GM23338 (cell line): Measurements from ENCODE around the gene NAP1L4. TPM values are rescaled to one million over a fixed set of nuclear protein-coding genes. Genes with fewer than 3 reads are reported as not detected.

ENCODE experiments used
- ATAC-seq: fragments of 200-7000 bp; cut with Tn5 transposase; 3 replicates; pipeline ENCODE4 v1.9.1; 2020
- DNase-seq: peaks from one replicate; pipeline ENCODE4 v3.0.0-alpha.2; 2015; ENCODE audit warnings: low spot score
- H2AFZ ChIP-seq: fragments of 200-600 bp; sonication (generic); 2 replicates; pipeline ENCODE4 v1.8.0; 2016; ENCODE audit warnings: antibody characterized with exemption, mild to moderate bottlenecking, moderate library complexity
- H3F3A ChIP-seq: fragments of 200-600 bp; sonication (generic); replicated peaks from 2 replicates; pipeline ENCODE4 v1.8.0; 2017; ENCODE audit warnings: antibody characterized with exemption, mixed run types, low read depth
- H3K27ac ChIP-seq: fragments of 200-600 bp; sonication (generic); 2 replicates; pipeline ENCODE4 v1.6.1; 2016; ENCODE audit warnings: low read depth
- H3K27me3 ChIP-seq: fragments of 200-600 bp; sonication (generic); 2 replicates; pipeline ENCODE4 v1.8.0; 2016; ENCODE audit warnings: mild to moderate bottlenecking, mixed run types, moderate library complexity; ENCODE audit not compliant: insufficient read depth
- H3K36me3 ChIP-seq: fragments of 200-600 bp; sonication (generic); 2 replicates; pipeline ENCODE4 v1.8.0; 2016; ENCODE audit warnings: mild to moderate bottlenecking; ENCODE audit not compliant: insufficient read depth
- H3K4me1 ChIP-seq: fragments of 200-600 bp; sonication (generic); 2 replicates; pipeline ENCODE4 v1.8.0; 2016; ENCODE audit warnings: mild to moderate bottlenecking, moderate library complexity; ENCODE audit not compliant: insufficient read depth
- H3K4me2 ChIP-seq: fragments of 200-600 bp; sonication (generic); 2 replicates; pipeline ENCODE4 v1.7.1; 2017; ENCODE audit warnings: mixed run types
- H3K4me3 ChIP-seq: fragments of 200-600 bp; sonication (generic); 2 replicates; pipeline ENCODE4 v1.6.1; 2016; ENCODE audit warnings: mixed run types
- H3K79me2 ChIP-seq: fragments of 200-600 bp; sonication (generic); replicated peaks from 2 replicates; pipeline ENCODE4 v1.8.0; 2017; ENCODE audit warnings: mild to moderate bottlenecking; ENCODE audit not compliant: insufficient read depth
- H3K9me2 ChIP-seq: fragments of 200-600 bp; sonication (generic); 2 replicates; pipeline ENCODE4 v1.8.0; 2017; ENCODE audit not compliant: insufficient read depth
- H4K20me1 ChIP-seq: fragments of 200-600 bp; sonication (generic); replicated peaks from 2 replicates; pipeline ENCODE4 v1.8.0; 2017; ENCODE audit warnings: mild to moderate bottlenecking; ENCODE audit not compliant: insufficient read depth
- H3K27ac Mint-ChIP-seq: 2 replicates; pipeline ENCODE4 v1.8.0; 2020; ENCODE audit warnings: inconsistent platforms, mild to moderate bottlenecking, moderate library complexity, mixed read lengths
- H3K27me3 Mint-ChIP-seq: 3 replicates; pipeline ENCODE4 v1.8.0; 2022; ENCODE audit warnings: low read depth, mild to moderate bottlenecking, moderate library complexity, mixed read lengths, inconsistent platforms; ENCODE audit not compliant: insufficient read depth, poor library complexity
- H3K36me3 Mint-ChIP-seq: 3 replicates; pipeline ENCODE4 v1.8.0; 2021; ENCODE audit warnings: low read depth, mild to moderate bottlenecking, inconsistent platforms, moderate library complexity, mixed read lengths
- H3K4me1 Mint-ChIP-seq: 3 replicates; pipeline ENCODE4 v1.8.0; 2020; ENCODE audit warnings: mild to moderate bottlenecking, inconsistent platforms, mixed read lengths
- H3K4me3 Mint-ChIP-seq: 3 replicates; pipeline ENCODE4 v1.8.0; 2021; ENCODE audit warnings: moderate library complexity, mild to moderate bottlenecking, inconsistent platforms, mixed read lengths
- H3K9me3 Mint-ChIP-seq: 3 replicates; pipeline ENCODE4 v1.8.0; 2020; ENCODE audit warnings: moderate library complexity, mild to moderate bottlenecking, inconsistent platforms, mixed read lengths
- CTCF ChIP-seq, 2 experiments: fragments of 200-600 bp in 1 of 2; sonication (generic) in 1 of 2; conservative IDR thresholded peaks; 2 replicates each; pipeline versions ENCODE4 v1.5.1 to v1.6.1; 2016 to 2017; ENCODE audit warnings: antibody characterized with exemption in 2 of 2, low read depth in 2 of 2, mild to moderate bottlenecking in 2 of 2, moderate library complexity in 1 of 2
- ETS1 ChIP-seq: IDR thresholded peaks from 2 replicates; pipeline ENCODE4 v1.6.1; 2016; ENCODE audit warnings: antibody characterized with exemption
- EZH2phosphoT487 ChIP-seq: fragments of 200-600 bp; sonication (generic); IDR thresholded peaks from one replicate; pipeline ENCODE4 v1.8.1; 2018; ENCODE audit warnings: antibody characterized with exemption; ENCODE audit not compliant: unreplicated experiment
- JUNB ChIP-seq: IDR thresholded peaks from one replicate; pipeline ENCODE4 v1.6.1; 2016; ENCODE audit warnings: antibody characterized with exemption; ENCODE audit not compliant: unreplicated experiment
- STAT1 ChIP-seq: IDR thresholded peaks from one replicate; pipeline ENCODE4 v1.6.1; 2016; ENCODE audit warnings: antibody characterized with exemption; ENCODE audit not compliant: unreplicated experiment
- ZNF331 ChIP-seq: fragments of 250-450 bp; sonication (Bioruptor Pico); IDR thresholded peaks from 2 replicates; pipeline ENCODE4 v1.5.0; 2020; ENCODE audit warnings: low read depth, mild to moderate bottlenecking, moderate library complexity
- ZNF462 ChIP-seq: fragments of 250-450 bp; sonication (Bioruptor Pico); IDR thresholded peaks from 2 replicates; pipeline ENCODE4 v1.5.0; 2020; ENCODE audit warnings: mild to moderate bottlenecking, moderate library complexity
- polyA plus RNA-seq: library from polyadenylated mRNA; unstranded; fragments of >200 nt; fragmentation: Nextera tagmentation; extraction: Ambion mirVana; gene quantifications from 2 replicates; pipeline ENCODE4 v1.2.1, GENCODE V29; 2016
- total RNA-seq: library from RNA; depleted of rRNA; stranded (reverse); fragments of >200 nt; shearing (Covaris generic); gene quantifications from 2 replicates; pipeline ENCODE4 v1.2.3, GENCODE V29; 2014

The NAP1L4 gene
- total and polyA plus RNA-seq, 2 experiments from 2014 or later = 181 to 189 TPM

- no peak overlapping the region for H3K27ac Mint-ChIP-seq
- peaks cover 6% of the 10 kb centered on the region for H3K27me3 Mint-ChIP-seq
- H3K4me1 Mint-ChIP-seq = peaks cover 3% of the 10 kb centered on the region; the same call in 2 of the 3 replicates
- H3K36me3 Mint-ChIP-seq = peaks cover 28% of the 10 kb centered on the region
- H3K9me2 ChIP-seq = no peaks in the 10 kb centered on the region
- peaks cover 15% of the 10 kb centered on the region for H3F3A ChIP-seq
- H3K4me3 ChIP-seq = no peak overlapping the region
- no peaks in the 10 kb centered on the region for H3K27me3 ChIP-seq
- H2AFZ ChIP-seq = no peak overlapping the region
- H4K20me1 ChIP-seq = no peaks in the 10 kb centered on the region; the same call in 1 of the 2 replicates
- no peaks in the 10 kb centered on the region for H3K79me2 ChIP-seq
- no peak for DNase-seq
- no peak overlapping the region; the same call in 1 of the 2 replicates for H3K27ac ChIP-seq
- H3K36me3 ChIP-seq = peaks cover 10% of the 10 kb centered on the region
- TF ChIP-seq EZH2phosphoT487 = no peak
- peaks cover 8% of the 10 kb centered on the region for H3K4me1 ChIP-seq
- H3K4me3 Mint-ChIP-seq = no peak overlapping the region
- no peak for ATAC-seq
- no peak overlapping the region for H3K4me2 ChIP-seq
- H3K9me3 Mint-ChIP-seq = no peaks in the 10 kb centered on the region
Observed at GRCh38 chr11:2997406-2997805, 5.3 kb upstream of the NAP1L4 start.

- H3K27me3 ChIP-seq = no peaks in the 10 kb centered on the region
- peaks cover 15% of the 10 kb centered on the region for H3F3A ChIP-seq
- no peak overlapping the region for H3K4me2 ChIP-seq
- no peak for ATAC-seq
- no peaks in the 10 kb centered on the region for H3K79me2 ChIP-seq
- no peak overlapping the region for H3K4me3 ChIP-seq
- Mint-ChIP-seq H3K27ac (no peak overlapping the region), H3K36me3 (peaks cover 26% of the 10 kb centered on the region), H3K27me3 (peaks cover 8% of the 10 kb centered on the region), H3K4me3 (no peak overlapping the region), H3K4me1 (peaks cover 3% of the 10 kb centered on the region; the same call in 2 of the 3 replicates), H3K9me3 (no peaks in the 10 kb centered on the region)
- H3K4me1 ChIP-seq = peaks cover 8% of the 10 kb centered on the region
- no peaks in the 10 kb centered on the region for H3K9me2 ChIP-seq
- H2AFZ ChIP-seq = no peak overlapping the region
- peaks cover 9% of the 10 kb centered on the region for H3K36me3 ChIP-seq
- H4K20me1 ChIP-seq = no peaks in the 10 kb centered on the region; the same call in 1 of the 2 replicates
- no peak overlapping the region for H3K27ac ChIP-seq
- no peak for TF ChIP-seq JUNB
- TF ChIP-seq EZH2phosphoT487 = no peak
- no peak for TF ChIP-seq ETS1
- TF ChIP-seq STAT1 = no peak
- no peak for TF ChIP-seq ZNF331 (CRISPR knock-in tag)
- no peak for DNase-seq
Observed at GRCh38 chr11:2996976-2997375, 4.8 kb upstream of the NAP1L4 start.

- Histone ChIP-seq H2AFZ (no peak overlapping the region), H3K9me2 (no peaks in the 10 kb centered on the region), H3K36me3 (peaks cover 3% of the 10 kb centered on the region), H3K27ac (no peak overlapping the region), H3K4me2 (no peak overlapping the region), H3K4me1 (peaks cover 8% of the 10 kb centered on the region), H3K79me2 (peaks cover 7% of the 10 kb centered on the region), H3K4me3 (no peak overlapping the region), H3K27me3 (no peaks in the 10 kb centered on the region), H3F3A (peaks cover 19% of the 10 kb centered on the region), H4K20me1 (peaks cover 6% of the 10 kb centered on the region)
- Mint-ChIP-seq H3K36me3 (peaks cover 20% of the 10 kb centered on the region), H3K9me3 (no peaks in the 10 kb centered on the region), H3K27me3 (peaks cover 11% of the 10 kb centered on the region), H3K27ac (no peak overlapping the region), H3K4me1 (peaks cover 3% of the 10 kb centered on the region), H3K4me3 (no peak overlapping the region)
- ATAC-seq (no peak), DNase-seq (peak; percentile 28)
- TF ChIP-seq ZNF462 = no peak
- no peak for TF ChIP-seq CTCF (conservative IDR thresholded peaks at IDR 0.05; ENCODE audit: low read depth in 2 of 2)
- TF ChIP-seq ZNF331 (CRISPR knock-in tag) = no peak
Observed at GRCh38 chr11:2995893-2996554, 3.9 kb upstream of the NAP1L4 start.
